ENCODE measurements around the gene EIF5A2.
"Not testable (repeated sequence)": the region's sequence is repeated elsewhere in the genome, so short reads cannot be mapped to it uniquely, and the experiment has no call there.

EIF5A2 gene

GRCh38 chr3:170907637-170908234 lies 701 bp downstream of the EIF5A2 start:
- Histone ChIP-seq H3K27ac (peak overlapping the region; percentile 67 to 75), H3K9me3 (peaks cover 0 to 8% (median 7%) of the 10 kb centered on the region in 3 donors), H3K27me3 (no peaks in the 10 kb centered on the region), H3K4me3 (peak overlapping the region; percentile 74 to 82), H3K4me1 (peaks cover 0 to 20% (median 10%) of the 10 kb centered on the region in 4 donors), H3K36me3 (no peaks in the 10 kb centered on the region)
- intact Hi-C loops (cut with DNase I; ENCODE audit: low total_unique reads): loop anchor here (2.0 kb wide), 1 partner anchor 37 kb away; the partner anchor contains the start of gene RPL22L1
- no peak for DNase-seq
- TF ChIP-seq CTCF (IDR thresholded peaks at IDR 0.05): no peak

GRCh38 chr3:170905862-170906261 lies 2.6 kb downstream of the EIF5A2 start:
- Histone ChIP-seq H3K27me3 (no peaks in the 10 kb centered on the region), H3K4me3 (no peak overlapping the region), H3K9me3 (peaks cover 0 to 6% (median 3%) of the 10 kb centered on the region in 3 donors), H3K27ac (no peak overlapping the region), H3K4me1 (peaks cover 0 to 20% (median 10%) of the 10 kb centered on the region in 4 donors), H3K36me3 (no peaks in the 10 kb centered on the region)
- no peak for TF ChIP-seq CTCF (IDR thresholded peaks at IDR 0.05)
- no peak for DNase-seq
- intact Hi-C loops (cut with DNase I; ENCODE audit: low total_unique reads): no loop called here

DNA sequence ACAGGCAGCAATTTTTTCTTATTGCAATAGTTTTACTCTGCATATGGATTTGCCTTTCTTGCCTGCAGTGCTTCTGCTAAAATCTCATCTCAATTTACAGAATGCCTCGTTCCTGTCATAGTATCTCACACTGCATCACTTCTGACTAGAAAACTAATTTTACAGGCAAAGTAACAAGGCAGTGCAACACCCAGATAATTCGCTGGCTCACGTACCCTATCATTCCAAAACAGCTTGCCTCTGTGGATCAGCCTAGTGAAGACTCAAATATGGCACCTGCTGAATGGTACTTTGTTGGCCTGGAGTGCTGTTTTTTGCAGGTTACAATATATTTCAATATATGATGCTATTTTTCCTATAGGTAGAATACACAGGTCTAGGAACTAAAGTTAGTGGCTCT lies 5.3 kb downstream of the EIF5A2 start:
- H3K27me3 ChIP-seq: no peaks in the 10 kb centered on the region
- TF ChIP-seq CTCF (IDR thresholded peaks at IDR 0.05): no peak
- no peak overlapping the region for H3K27ac ChIP-seq
- no peaks in the 10 kb centered on the region for H3K9me3 ChIP-seq
- peaks cover 0 to 15% (median 6%) of the 10 kb centered on the region in 4 donors for H3K4me1 ChIP-seq
- intact Hi-C loops (cut with DNase I; ENCODE audit: low total_unique reads): no loop called here
- DNase-seq: no peak
- H3K36me3 ChIP-seq: no peaks in the 10 kb centered on the region
- H3K4me3 ChIP-seq: no peak overlapping the region

- no peak for TF ChIP-seq CTCF (IDR thresholded peaks at IDR 0.05)
- no peaks in the 10 kb centered on the region for H3K27me3 ChIP-seq
- H3K4me1 ChIP-seq: no peaks in the 10 kb centered on the region
- no peak overlapping the region for H3K4me3 ChIP-seq
- no peak overlapping the region for H3K27ac ChIP-seq
- H3K9me3 ChIP-seq: no peaks in the 10 kb centered on the region
- DNase-seq: no peak
- intact Hi-C loops (cut with DNase I; ENCODE audit: low total_unique reads): no loop called here
- H3K36me3 ChIP-seq: peaks cover 0 to 5% (median 0%) of the 10 kb centered on the region in 3 donors
Observed at GRCh38 chr3:170899455-170899854, 9.0 kb downstream of the EIF5A2 start.

- Histone ChIP-seq H3K4me3 (no peak overlapping the region), H3K27ac (no peak overlapping the region), H3K4me1 (no peaks in the 10 kb centered on the region), H3K36me3 (peaks cover 0 to 5% (median 0%) of the 10 kb centered on the region in 3 donors), H3K9me3 (no peaks in the 10 kb centered on the region), H3K27me3 (no peaks in the 10 kb centered on the region)
- intact Hi-C loops (cut with DNase I; ENCODE audit: low total_unique reads): no loop called here
- DNase-seq: no peak
- TF ChIP-seq CTCF (IDR thresholded peaks at IDR 0.05): no peak
Observed at GRCh38 chr3:170897978-170898377, 10.5 kb downstream of the EIF5A2 start.

- H3K27ac ChIP-seq; DNase-seq; H3K9me3 ChIP-seq; intact Hi-C loops (cut with DNase I; ENCODE audit: low total_unique reads); H3K27me3 ChIP-seq; H3K36me3 ChIP-seq; H3K4me1 ChIP-seq; H3K4me3 ChIP-seq: not testable (repeated sequence)
Observed at GRCh38 chr3:170897199-170897598, 11.2 kb downstream of the EIF5A2 start.
